GM10248 (cell line): ENCODE data around the gene FGF14.
"Not testable (repeated sequence)": the region's sequence is repeated elsewhere in the genome, so short reads cannot be mapped to it uniquely, and the experiment has no call there.

Source experiments
- CTCF ChIA-PET: fragments of 300-600 bp; sonication (Branson Sonifier 250); formaldehyde crosslinking; extraction: SDS; loops from one replicate; lab custom pipeline; 2021; ENCODE audit warnings: antibody characterized with exemption; lab: Yijun Ruan, JAX
- POLR2A ChIA-PET: fragments of 350-650 bp; sonication (Branson Sonifier 250); formaldehyde crosslinking; extraction: SDS; loops from one replicate; lab custom pipeline; 2020; ENCODE audit warnings: antibody characterized with exemption; lab: Yijun Ruan, JAX
- DNase-seq: peaks from one replicate; pipeline ENCODE4 v3.0.0; 2012; ENCODE audit errors: extremely low spot score
- CTCF ChIP-seq: IDR thresholded peaks from 2 replicates; pipeline ENCODE4 v1.5.1; 2012; ENCODE audit warnings: mild to moderate bottlenecking, low read depth; ENCODE audit errors: extremely low read depth, missing control alignments, control extremely low read depth

The FGF14 gene

GRCh38 chr13:102089177-102089576 is 312.7 kb downstream of the FGF14 start:
- CTCF ChIA-PET: interaction anchor here (0.9 kb wide), 1 partner anchor 10 kb away, joined by 4 read pairs; no protein-coding TSS in a partner anchor
- TF ChIP-seq CTCF: no peak
- POLR2A ChIA-PET: no interaction called here
- no peak for DNase-seq

DNA sequence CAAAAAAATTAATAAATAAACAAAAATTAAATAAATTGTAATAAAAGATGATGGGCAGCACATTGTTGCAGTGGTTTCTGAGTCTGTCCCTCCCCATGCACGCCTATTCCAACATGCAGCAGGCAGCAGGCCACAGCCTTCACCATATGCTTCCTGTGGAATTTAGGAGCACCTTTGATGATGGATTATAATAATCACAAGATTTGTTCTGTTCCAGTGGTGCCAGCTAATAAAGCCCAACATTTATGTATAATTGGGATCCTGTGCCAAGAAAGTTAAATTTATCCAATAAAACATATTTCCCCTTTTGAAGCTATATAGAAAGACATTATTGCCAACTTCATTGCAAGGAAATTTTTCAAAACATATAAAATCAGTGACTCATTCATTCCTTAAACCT is 328.6 kb downstream of the FGF14 start:
- TF ChIP-seq CTCF: no peak
- ChIA-PET CTCF (interaction anchor here (1.1 kb wide), 1 partner anchor 12 kb away, joined by 4 read pairs; no protein-coding TSS in a partner anchor), POLR2A (no interaction called here)
- no peak for DNase-seq

DNA sequence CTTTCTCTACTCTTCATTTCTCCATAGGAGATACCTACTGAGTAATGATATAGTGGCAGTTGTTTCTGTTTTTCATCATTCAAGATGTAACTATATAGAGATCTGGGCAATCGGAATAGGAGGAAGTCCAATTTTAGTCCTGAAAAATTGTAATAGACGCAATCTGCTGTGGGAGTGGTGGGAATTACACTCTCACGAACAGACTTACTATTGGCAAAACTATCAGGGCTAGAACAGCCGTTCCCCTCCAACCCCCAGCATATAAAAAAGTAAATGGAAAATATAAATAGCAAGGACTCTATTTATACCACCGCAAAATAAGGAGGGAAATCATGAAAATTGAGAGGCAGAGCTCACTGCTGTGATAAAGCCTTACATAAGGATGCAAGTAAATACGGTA is 330.1 kb downstream of the FGF14 start:
- ChIA-PET POLR2A (no interaction called here), CTCF (no interaction called here)
- no peak for DNase-seq
- TF ChIP-seq CTCF: no peak

DNA sequence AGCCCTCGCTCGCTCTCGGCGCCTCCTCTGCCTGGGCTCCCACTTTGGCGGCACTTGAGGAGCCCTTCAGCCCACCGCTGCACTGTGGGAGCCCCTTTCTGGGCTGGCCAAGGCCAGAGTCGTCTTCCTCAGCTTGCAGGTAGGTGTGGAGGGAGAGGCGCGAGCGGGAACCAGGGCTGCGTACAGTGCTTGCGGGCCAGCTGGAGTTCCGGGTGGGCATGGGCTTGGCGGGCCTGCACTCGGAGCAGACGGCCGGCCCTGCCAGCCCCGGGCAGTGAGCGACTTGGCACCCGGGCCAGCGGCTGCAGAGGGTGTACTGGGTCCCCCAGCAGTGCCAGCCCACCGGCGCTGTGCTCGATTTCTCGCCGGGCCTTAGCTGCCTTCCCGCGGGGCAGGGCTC is 333.5 kb downstream of the FGF14 start:
- POLR2A ChIA-PET, DNase-seq, CTCF ChIA-PET: not testable (repeated sequence)

GRCh38 chr13:102055090-102055779 is 346.6 kb downstream of the FGF14 start:
- TF ChIP-seq CTCF: no peak
- POLR2A ChIA-PET: no interaction called here
- CTCF ChIA-PET: no interaction called here
- DNase-seq: no peak

- CTCF ChIA-PET: interaction anchor here (1.3 to 1.4 kb wide), 2 partner anchors 17 to 23 kb away, joined by 3 to 4 read pairs; no protein-coding TSS in a partner anchor
- TF ChIP-seq CTCF: no peak
- no peak for DNase-seq
- POLR2A ChIA-PET: no interaction called here
Observed at GRCh38 chr13:102049853-102050252, 352.0 kb downstream of the FGF14 start.

DNA sequence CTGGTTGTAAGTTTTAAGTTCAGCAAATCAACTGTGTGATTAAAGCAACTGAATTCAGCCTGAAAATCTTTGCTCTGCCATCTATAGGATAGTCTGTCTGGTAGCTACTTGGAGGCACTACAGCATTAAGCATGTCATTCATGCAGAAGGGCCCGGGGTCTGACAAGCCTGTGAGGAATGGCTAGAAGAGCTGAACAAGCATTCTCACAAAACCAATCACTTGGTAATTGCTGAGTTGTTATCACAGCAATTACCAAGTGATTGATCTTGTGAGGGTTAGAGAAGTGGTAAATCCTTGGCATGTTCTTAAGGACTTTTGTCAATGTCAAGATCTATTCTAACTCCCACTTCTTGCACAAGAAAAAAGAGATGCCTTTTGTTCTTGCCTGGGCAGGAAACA is 356.1 kb downstream of the FGF14 start:
- no peak for DNase-seq
- TF ChIP-seq CTCF: no peak
- ChIA-PET CTCF (interaction anchor here (0.9 kb wide), 1 partner anchor 38 kb away, joined by 3 read pairs; no protein-coding TSS in a partner anchor), POLR2A (no interaction called here)
